ENCODE data around the gene ACD. TPM values are rescaled to one million over a fixed set of nuclear protein-coding genes. Genes with fewer than 3 reads are reported as not detected.

Gene ACD
- total RNA-seq, 1 donor from 2014 or later, result 31.6 TPM

GRCh38 chr16:67679935-67680897 lies 20.2 kb upstream of the ACD start:
- H3K27me3 Mint-ChIP-seq, result no peaks in the 10 kb centered on the region
- peaks cover 5% of the 10 kb centered on the region for H3K4me1 Mint-ChIP-seq (ENCODE audit: unreplicated experiment)
- no peak overlapping the region for H3K27ac Mint-ChIP-seq
- H3K36me3 Mint-ChIP-seq, result peaks cover 4% of the 10 kb centered on the region
- no peaks in the 10 kb centered on the region for H3K9me3 Mint-ChIP-seq
- no peak for DNase-seq (ENCODE audit: extremely low spot score, unreplicated experiment)
- H3K4me3 Mint-ChIP-seq, result no peak overlapping the region
- TF ChIP-seq CTCF (conservative IDR thresholded peaks at IDR 0.05), result no peak

- Mint-ChIP-seq H3K4me1 (ENCODE audit: unreplicated experiment) (peaks cover 14% of the 10 kb centered on the region), H3K4me3 (no peak overlapping the region), H3K27me3 (no peaks in the 10 kb centered on the region), H3K27ac (peak overlapping the region; percentile 42), H3K36me3 (no peaks in the 10 kb centered on the region), H3K9me3 (no peaks in the 10 kb centered on the region)
- no peak for TF ChIP-seq CTCF (conservative IDR thresholded peaks at IDR 0.05)
- DNase-seq (ENCODE audit: extremely low spot score, unreplicated experiment), result no peak
Observed at GRCh38 chr16:67678354-67679023, 18.4 kb upstream of the ACD start.

DNA sequence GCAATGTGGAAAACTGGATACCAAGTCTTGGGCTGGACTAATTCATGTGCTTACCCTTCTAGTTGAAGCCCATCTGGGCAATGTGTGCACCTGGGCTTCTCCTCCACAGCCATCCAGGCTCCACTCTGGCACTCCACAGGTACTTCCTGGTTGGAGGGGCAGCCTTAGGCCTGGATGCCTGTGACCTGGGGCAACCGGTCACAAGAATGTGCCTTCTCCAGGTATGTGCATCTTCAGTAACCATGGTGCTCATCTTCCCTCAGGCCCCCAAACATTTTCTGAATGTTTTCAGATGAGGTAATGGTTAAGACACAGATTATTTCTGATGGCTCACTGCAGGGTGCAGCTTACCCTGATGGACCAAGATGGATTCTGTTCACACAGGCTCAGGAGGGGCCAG lies 17.7 kb upstream of the ACD start:
- Mint-ChIP-seq H3K9me3 (no peaks in the 10 kb centered on the region), H3K27ac (peak overlapping the region; percentile 87), H3K36me3 (no peaks in the 10 kb centered on the region), H3K4me3 (no peak overlapping the region), H3K4me1 (ENCODE audit: unreplicated experiment) (peaks cover 17% of the 10 kb centered on the region), H3K27me3 (no peaks in the 10 kb centered on the region)
- no peak for DNase-seq (ENCODE audit: extremely low spot score, unreplicated experiment)
- no peak for TF ChIP-seq CTCF (conservative IDR thresholded peaks at IDR 0.05)

DNA sequence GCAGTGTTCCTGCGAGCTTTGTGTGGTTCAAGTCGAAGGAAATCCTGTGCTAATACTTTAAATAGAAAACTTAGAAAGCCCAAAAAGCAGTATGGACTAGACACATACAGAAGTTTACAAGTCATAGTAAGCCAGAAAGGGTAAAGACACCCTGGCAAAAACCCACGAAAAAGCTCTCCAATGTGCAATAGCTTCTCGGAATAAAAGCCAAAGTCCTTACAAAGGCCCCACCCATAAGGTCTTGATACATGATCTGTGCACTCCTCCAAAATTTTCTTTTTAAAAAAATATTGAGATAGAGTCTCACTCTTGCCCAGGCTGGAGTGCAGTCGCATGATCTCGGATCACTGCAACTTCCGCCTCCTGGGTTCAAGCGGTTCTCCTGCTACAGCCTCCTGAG lies 16.9 kb upstream of the ACD start:
- no peak for TF ChIP-seq CTCF (conservative IDR thresholded peaks at IDR 0.05)
- H3K4me1 Mint-ChIP-seq (ENCODE audit: unreplicated experiment), result peaks cover 22% of the 10 kb centered on the region

GRCh38 chr16:67676516-67676915 lies 16.5 kb upstream of the ACD start:
- no peak for DNase-seq (ENCODE audit: extremely low spot score, unreplicated experiment)
- TF ChIP-seq CTCF (conservative IDR thresholded peaks at IDR 0.05), result no peak
- no peaks in the 10 kb centered on the region for H3K36me3 Mint-ChIP-seq
- peaks cover 22% of the 10 kb centered on the region for H3K4me1 Mint-ChIP-seq (ENCODE audit: unreplicated experiment)
- peak overlapping the region; percentile 55 for H3K4me3 Mint-ChIP-seq
- peak overlapping the region; percentile 88 for H3K27ac Mint-ChIP-seq
- no peaks in the 10 kb centered on the region for H3K9me3 Mint-ChIP-seq
- H3K27me3 Mint-ChIP-seq, result no peaks in the 10 kb centered on the region

More for the DNA sequence above, 16.9 kb upstream of the ACD start:
- Mint-ChIP-seq H3K27me3 (no peaks in the 10 kb centered on the region), H3K27ac (peak overlapping the region; percentile 88), H3K4me3 (no peak overlapping the region), H3K36me3 (no peaks in the 10 kb centered on the region), H3K9me3 (no peaks in the 10 kb centered on the region)
- no peak for DNase-seq (ENCODE audit: extremely low spot score, unreplicated experiment)
